Measurements from ENCODE around the gene ARHGEF33.

The ARHGEF33 gene

GRCh38 chr2:38960609-38961320 is 71.1 kb downstream of the ARHGEF33 start:
- DNase-seq = no peak

GRCh38 chr2:38966006-38966405 is 76.3 kb downstream of the ARHGEF33 start:
- DNase-seq = no peak

GRCh38 chr2:38966678-38967077 is 77.0 kb downstream of the ARHGEF33 start:
- DNase-seq = no peak

- no peak for DNase-seq
Observed at GRCh38 chr2:38968021-38968420, 78.3 kb downstream of the ARHGEF33 start.

- no peak for DNase-seq
Observed at GRCh38 chr2:38971377-38971776, 81.7 kb downstream of the ARHGEF33 start.

- no peak for DNase-seq
Observed at GRCh38 chr2:38973266-38973665, 83.6 kb downstream of the ARHGEF33 start.

GRCh38 chr2:38975042-38975441 is 85.4 kb downstream of the ARHGEF33 start:
- no peak for DNase-seq

- DNase-seq = no peak
Observed at GRCh38 chr2:38977047-38977446, 87.4 kb downstream of the ARHGEF33 start.

GRCh38 chr2:38978296-38978903 is 88.7 kb downstream of the ARHGEF33 start:
- DNase-seq = no peak

- DNase-seq = no peak
Observed at GRCh38 chr2:38978908-38979307, 89.2 kb downstream of the ARHGEF33 start.

GRCh38 chr2:38981003-38981669 is 91.5 kb downstream of the ARHGEF33 start:
- no peak for DNase-seq

- no peak for DNase-seq
Observed at GRCh38 chr2:38981670-38982357, 92.1 kb downstream of the ARHGEF33 start.

- DNase-seq = no peak
Observed at GRCh38 chr2:38982498-38982897, 92.8 kb downstream of the ARHGEF33 start.

GRCh38 chr2:38988716-38989115 is 99.0 kb downstream of the ARHGEF33 start:
- no peak for DNase-seq

GRCh38 chr2:38991899-38992298 is 102.2 kb downstream of the ARHGEF33 start:
- no peak for DNase-seq

GRCh38 chr2:38997781-38998180 is 108.1 kb downstream of the ARHGEF33 start:
- DNase-seq = no peak

- no peak for DNase-seq
Observed at GRCh38 chr2:39000552-39000951, 110.9 kb downstream of the ARHGEF33 start.

- no peak for DNase-seq
Observed at GRCh38 chr2:39007875-39008504, 118.3 kb downstream of the ARHGEF33 start.

GRCh38 chr2:39008665-39009064 is 119.0 kb downstream of the ARHGEF33 start:
- no peak for DNase-seq

- no peak for DNase-seq
Observed at GRCh38 chr2:39013871-39014270, 124.2 kb downstream of the ARHGEF33 start.

- DNase-seq = no peak
Observed at GRCh38 chr2:39015424-39015823, 125.7 kb downstream of the ARHGEF33 start.

GRCh38 chr2:39017334-39017733 is 127.7 kb downstream of the ARHGEF33 start:
- DNase-seq = no peak

GRCh38 chr2:39018638-39019037 is 129.0 kb downstream of the ARHGEF33 start:
- DNase-seq = no peak

Measured in activated gamma-delta T cell (primary cell).